ENCODE measurements around the gene MAST4.

Gene MAST4

DNA sequence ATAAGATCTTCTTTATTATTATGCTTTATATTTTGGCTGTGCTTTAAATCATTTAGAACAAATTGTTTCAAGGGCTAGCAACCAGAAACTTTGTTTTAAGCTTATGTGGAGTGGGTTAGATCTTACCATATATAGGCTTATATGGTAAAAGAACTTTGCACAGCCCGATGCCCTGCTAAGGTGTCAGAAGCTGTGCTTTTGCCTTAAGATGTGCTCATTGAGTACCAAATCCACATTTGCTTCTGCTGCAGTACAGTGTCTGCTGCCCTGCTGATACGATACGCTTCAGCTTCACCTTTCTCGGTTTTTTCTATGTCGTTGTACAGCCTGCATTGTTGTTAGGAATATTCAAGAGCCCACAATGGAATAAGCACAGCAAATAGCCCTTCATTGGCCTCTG lies 565.6 kb downstream of the MAST4 start:
- Histone ChIP-seq H3K27ac (ENCODE audit: low read length) (no peak overlapping the region), H3K79me2 (ENCODE audit: low read length) (no peaks in the 10 kb centered on the region), H3K36me3 (replicated peaks; ENCODE audit: low read depth, low read length) (no peaks in the 10 kb centered on the region), H3K4me1 (ENCODE audit: low read length) (peaks cover 13% of the 10 kb centered on the region), H3K9ac (ENCODE audit: low read length) (no peak overlapping the region), H3K4me3 (ENCODE audit: low read length) (no peak overlapping the region), H3K9me3 (ENCODE audit: insufficient read depth, low read length) (no peaks in the 10 kb centered on the region), H2AFZ (ENCODE audit: low read depth, low read length) (no peak overlapping the region), H3K4me2 (ENCODE audit: low read length) (no peak overlapping the region), H3K27me3 (ENCODE audit: low read depth, low read length) (no peaks in the 10 kb centered on the region), H4K20me1 (ENCODE audit: insufficient read depth, low read length) (no peaks in the 10 kb centered on the region)
- TF ChIP-seq, protein P1, sequence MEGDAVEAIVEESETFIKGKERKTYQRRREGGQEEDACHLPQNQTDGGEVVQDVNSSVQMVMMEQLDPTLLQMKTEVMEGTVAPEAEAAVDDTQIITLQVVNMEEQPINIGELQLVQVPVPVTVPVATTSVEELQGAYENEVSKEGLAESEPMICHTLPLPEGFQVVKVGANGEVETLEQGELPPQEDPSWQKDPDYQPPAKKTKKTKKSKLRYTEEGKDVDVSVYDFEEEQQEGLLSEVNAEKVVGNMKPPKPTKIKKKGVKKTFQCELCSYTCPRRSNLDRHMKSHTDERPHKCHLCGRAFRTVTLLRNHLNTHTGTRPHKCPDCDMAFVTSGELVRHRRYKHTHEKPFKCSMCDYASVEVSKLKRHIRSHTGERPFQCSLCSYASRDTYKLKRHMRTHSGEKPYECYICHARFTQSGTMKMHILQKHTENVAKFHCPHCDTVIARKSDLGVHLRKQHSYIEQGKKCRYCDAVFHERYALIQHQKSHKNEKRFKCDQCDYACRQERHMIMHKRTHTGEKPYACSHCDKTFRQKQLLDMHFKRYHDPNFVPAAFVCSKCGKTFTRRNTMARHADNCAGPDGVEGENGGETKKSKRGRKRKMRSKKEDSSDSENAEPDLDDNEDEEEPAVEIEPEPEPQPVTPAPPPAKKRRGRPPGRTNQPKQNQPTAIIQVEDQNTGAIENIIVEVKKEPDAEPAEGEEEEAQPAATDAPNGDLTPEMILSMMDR (IDR thresholded peaks at IDR 0.05; ENCODE audit: low read depth, low read length) = no peak

DNA sequence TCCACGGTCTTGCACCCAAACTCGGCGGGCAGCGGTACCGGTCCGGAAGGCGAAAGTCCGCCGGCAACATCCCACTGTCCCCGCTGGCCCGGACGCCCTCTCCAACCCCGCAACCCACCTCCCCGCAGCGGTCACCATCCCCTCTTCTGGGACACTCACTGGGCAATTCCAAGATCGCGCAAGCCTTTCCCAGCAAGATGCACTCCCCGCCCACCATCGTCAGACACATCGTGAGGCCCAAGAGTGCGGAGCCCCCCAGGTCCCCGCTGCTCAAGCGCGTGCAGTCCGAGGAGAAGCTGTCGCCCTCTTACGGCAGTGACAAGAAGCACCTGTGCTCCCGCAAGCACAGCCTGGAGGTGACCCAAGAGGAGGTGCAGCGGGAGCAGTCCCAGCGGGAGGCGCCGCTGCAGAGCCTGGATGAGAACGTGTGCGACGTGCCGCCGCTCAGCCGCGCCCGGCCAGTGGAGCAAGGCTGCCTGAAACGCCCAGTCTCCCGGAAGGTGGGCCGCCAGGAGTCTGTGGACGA lies 567.1 kb downstream of the MAST4 start:
- Histone ChIP-seq H3K27me3 (ENCODE audit: low read depth, low read length) (no peaks in the 10 kb centered on the region), H3K4me3 (ENCODE audit: low read length) (no peak overlapping the region), H3K4me1 (ENCODE audit: low read length) (peaks cover 26% of the 10 kb centered on the region), H3K79me2 (ENCODE audit: low read length) (no peaks in the 10 kb centered on the region), H3K9me3 (ENCODE audit: insufficient read depth, low read length) (no peaks in the 10 kb centered on the region), H4K20me1 (ENCODE audit: insufficient read depth, low read length) (no peaks in the 10 kb centered on the region), H3K36me3 (replicated peaks; ENCODE audit: low read depth, low read length) (no peaks in the 10 kb centered on the region), H3K4me2 (ENCODE audit: low read length) (no peak overlapping the region), H3K9ac (ENCODE audit: low read length) (no peak overlapping the region), H2AFZ (ENCODE audit: low read depth, low read length) (no peak overlapping the region), H3K27ac (ENCODE audit: low read length) (no peak overlapping the region)
- TF ChIP-seq, protein P1 (IDR thresholded peaks at IDR 0.05; ENCODE audit: low read depth, low read length) = no peak
- no peak for TF ChIP-seq EZH2phosphoT487 (IDR thresholded peaks at IDR 0.05; ENCODE audit: low read depth)

DNA sequence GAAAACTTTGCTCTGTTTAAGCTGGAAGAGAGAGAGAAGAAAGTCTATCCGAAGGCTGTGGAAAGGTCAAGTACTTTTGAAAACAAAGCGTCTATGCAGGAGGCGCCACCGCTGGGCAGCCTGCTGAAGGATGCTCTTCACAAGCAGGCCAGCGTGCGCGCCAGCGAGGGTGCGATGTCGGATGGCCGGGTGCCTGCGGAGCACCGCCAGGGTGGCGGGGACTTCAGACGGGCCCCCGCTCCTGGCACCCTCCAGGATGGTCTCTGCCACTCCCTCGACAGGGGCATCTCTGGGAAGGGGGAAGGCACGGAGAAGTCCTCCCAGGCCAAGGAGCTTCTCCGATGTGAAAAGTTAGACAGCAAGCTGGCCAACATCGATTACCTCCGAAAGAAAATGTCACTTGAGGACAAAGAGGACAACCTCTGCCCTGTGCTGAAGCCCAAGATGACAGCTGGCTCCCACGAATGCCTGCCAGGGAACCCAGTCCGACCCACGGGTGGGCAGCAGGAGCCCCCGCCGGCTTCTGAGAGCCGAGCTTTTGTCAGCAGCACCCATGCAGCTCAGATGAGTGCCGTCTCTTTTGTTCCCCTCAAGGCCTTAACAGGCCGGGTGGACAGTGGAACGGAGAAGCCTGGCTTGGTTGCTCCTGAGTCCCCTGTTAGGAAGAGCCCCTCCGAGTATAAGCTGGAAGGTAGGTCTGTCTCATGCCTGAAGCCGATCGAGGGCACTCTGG lies 567.8 kb downstream of the MAST4 start:
- H3K79me2 ChIP-seq (ENCODE audit: low read length) = no peaks in the 10 kb centered on the region
- H3K27me3 ChIP-seq (ENCODE audit: low read depth, low read length) = no peaks in the 10 kb centered on the region
- no peak overlapping the region for H2AFZ ChIP-seq (ENCODE audit: low read depth, low read length)
- H3K4me3 ChIP-seq (ENCODE audit: low read length) = no peak overlapping the region
- H4K20me1 ChIP-seq (ENCODE audit: insufficient read depth, low read length) = no peaks in the 10 kb centered on the region
- H3K4me2 ChIP-seq (ENCODE audit: low read length) = no peak overlapping the region
- no peaks in the 10 kb centered on the region for H3K36me3 ChIP-seq (replicated peaks; ENCODE audit: low read depth, low read length)
- peaks cover 26% of the 10 kb centered on the region for H3K4me1 ChIP-seq (ENCODE audit: low read length)
- TF ChIP-seq EZH2phosphoT487 (IDR thresholded peaks at IDR 0.05; ENCODE audit: low read depth) = no peak
- TF ChIP-seq, protein P1 (IDR thresholded peaks at IDR 0.05; ENCODE audit: low read depth, low read length) = no peak
- H3K27ac ChIP-seq (ENCODE audit: low read length) = no peak overlapping the region
- no peak overlapping the region for H3K9ac ChIP-seq (ENCODE audit: low read length)
- no peaks in the 10 kb centered on the region for H3K9me3 ChIP-seq (ENCODE audit: insufficient read depth, low read length)

DNA sequence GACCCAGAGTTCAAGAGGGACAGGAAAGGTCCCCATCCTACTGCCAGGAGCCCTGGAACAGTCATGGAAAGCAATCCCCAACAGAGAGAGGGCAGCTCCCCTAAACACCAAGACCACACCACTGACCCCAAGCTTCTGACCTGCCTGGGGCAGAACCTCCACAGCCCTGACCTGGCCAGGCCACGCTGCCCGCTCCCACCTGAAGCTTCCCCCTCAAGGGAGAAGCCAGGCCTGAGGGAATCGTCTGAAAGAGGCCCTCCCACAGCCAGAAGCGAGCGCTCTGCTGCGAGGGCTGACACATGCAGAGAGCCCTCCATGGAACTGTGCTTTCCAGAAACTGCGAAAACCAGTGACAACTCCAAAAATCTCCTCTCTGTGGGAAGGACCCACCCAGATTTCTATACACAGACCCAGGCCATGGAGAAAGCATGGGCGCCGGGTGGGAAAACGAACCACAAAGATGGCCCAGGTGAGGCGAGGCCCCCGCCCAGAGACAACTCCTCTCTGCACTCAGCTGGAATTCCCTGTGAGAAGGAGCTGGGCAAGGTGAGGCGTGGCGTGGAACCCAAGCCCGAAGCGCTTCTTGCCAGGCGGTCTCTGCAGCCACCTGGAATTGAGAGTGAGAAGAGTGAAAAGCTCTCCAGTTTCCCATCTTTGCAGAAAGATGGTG lies 568.8 kb downstream of the MAST4 start:
- no peaks in the 10 kb centered on the region for H3K9me3 ChIP-seq (ENCODE audit: insufficient read depth, low read length)
- H4K20me1 ChIP-seq (ENCODE audit: insufficient read depth, low read length) = no peaks in the 10 kb centered on the region
- no peak for TF ChIP-seq EZH2phosphoT487 (IDR thresholded peaks at IDR 0.05; ENCODE audit: low read depth)
- TF ChIP-seq, protein P1 (IDR thresholded peaks at IDR 0.05; ENCODE audit: low read depth, low read length) = no peak
- peaks cover 26% of the 10 kb centered on the region for H3K4me1 ChIP-seq (ENCODE audit: low read length)
- peak overlapping the region; percentile 89 for H3K4me2 ChIP-seq (ENCODE audit: low read length)
- H3K27me3 ChIP-seq (ENCODE audit: low read depth, low read length) = no peaks in the 10 kb centered on the region
- peak overlapping the region; percentile 80 for H3K4me3 ChIP-seq (ENCODE audit: low read length)
- H2AFZ ChIP-seq (ENCODE audit: low read depth, low read length) = no peak overlapping the region
- no peaks in the 10 kb centered on the region for H3K36me3 ChIP-seq (replicated peaks; ENCODE audit: low read depth, low read length)
- peak overlapping the region; percentile 98 for H3K9ac ChIP-seq (ENCODE audit: low read length)
- no peak overlapping the region for H3K27ac ChIP-seq (ENCODE audit: low read length)
- H3K79me2 ChIP-seq (ENCODE audit: low read length) = no peaks in the 10 kb centered on the region

Measured in OCI-LY3 (cell line).